GM11168 (cell line): ENCODE measurements around the gene ATP2A3.

Experiments
- in situ Hi-C: fragments of 300-500 bp; cut with MboI; formaldehyde crosslinking; loops from one replicate; pipeline ENCODE4 v1.12.0; 2022; ENCODE audit warnings: low sequenced_read_pairs; ENCODE audit not compliant: unreplicated experiment

Gene ATP2A3

DNA sequence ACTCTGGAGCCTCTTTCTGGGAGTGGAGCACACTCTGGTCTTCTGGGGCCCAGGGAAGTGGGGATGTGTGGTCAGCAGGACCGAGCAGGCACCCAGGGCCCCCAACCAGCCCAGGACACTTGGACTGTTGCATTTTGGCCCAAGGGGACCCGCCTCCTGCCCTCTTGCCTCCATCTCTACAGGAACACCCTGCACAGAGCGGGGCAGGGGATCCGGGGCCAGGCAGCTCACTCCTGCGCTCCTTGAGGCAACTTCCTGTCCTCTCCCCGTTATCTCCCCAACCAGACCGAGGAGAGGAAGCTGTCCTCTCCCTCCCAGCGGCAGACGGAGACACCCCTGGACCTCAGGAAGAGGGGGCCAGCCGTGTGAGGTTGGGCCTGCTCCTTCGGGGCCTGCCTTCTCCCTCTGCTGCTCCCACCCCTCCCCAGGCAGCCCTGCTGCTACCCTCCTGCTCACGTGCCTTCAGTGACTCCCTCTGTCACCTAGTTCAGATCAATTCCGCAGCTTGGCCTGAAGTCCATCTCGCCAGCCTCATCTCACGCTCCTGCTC lies 10.0 kb upstream of the ATP2A3 start:
- in situ Hi-C loops: no loop called here

DNA sequence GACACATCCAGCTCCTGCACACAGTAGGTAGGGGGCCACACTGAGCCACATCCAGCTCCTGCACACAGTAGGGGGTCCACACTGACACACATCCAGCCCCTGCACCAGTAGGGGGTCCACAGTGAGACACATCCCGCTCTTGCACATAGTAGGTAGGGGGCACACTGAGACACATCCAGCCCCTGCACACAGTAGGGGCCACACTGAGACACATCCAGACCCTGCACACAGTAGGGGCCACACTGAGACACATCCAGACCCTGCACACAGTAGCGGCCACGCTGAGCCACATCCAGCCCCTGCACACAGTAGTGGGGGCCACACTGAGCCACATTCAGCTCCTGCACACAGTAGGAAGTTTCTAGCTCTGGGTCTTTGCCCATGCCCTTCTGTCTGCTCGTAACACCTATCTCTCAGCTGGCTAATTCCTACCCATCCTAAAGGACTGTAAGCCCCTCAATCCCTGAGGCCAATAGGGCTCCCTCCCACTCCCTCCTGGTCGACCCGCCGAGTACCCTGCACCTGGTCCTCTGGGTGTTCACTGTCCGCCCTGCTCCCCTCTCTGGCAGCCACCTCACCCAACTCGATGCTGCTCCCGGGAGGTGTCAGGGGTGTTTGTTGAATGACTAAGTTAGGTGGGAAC lies 9.4 kb upstream of the ATP2A3 start:
- in situ Hi-C loops: no loop called here

DNA sequence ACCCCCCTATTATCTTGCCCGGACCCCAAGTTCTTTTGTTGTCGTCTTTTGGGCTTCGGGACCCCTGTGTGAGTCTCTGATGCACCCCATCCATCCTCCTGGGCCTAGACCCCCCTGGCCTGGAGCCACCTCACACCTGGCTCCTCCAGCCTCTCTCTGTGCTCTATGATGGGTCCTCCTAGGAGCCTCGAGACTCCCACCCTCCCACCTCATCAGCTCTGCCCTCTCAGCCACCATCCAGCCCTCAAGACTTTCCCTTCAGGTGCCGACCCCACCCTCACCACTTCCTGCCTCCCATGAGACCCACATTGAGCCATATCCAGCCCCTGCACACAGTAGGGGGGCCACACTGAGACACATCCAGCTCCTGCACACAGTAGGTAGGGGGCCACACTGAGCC lies 8.7 kb upstream of the ATP2A3 start:
- in situ Hi-C loops: no loop called here

DNA sequence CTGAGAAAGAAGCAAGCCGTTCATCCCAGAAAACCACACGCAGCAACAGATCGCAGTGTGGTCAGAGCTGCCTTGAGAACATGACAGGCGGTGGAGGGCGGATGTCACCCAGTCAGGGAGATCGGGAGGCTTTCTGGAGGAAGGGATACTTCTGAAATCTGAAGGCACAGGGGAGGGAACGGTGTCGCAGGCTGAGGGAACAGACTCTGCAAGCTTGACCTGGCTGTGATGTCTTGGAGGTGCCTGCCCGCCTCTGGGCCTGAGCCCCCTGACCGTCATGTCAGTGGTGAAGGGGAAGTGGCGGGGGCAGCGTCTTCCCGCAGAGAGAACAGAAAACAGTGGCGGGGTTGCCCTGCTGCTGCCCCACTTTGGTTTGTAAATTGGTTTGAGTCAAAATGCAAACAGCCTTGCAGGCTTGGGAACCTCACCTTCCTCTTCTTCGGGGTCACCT lies 8.1 kb upstream of the ATP2A3 start:
- in situ Hi-C loops: no loop called here

DNA sequence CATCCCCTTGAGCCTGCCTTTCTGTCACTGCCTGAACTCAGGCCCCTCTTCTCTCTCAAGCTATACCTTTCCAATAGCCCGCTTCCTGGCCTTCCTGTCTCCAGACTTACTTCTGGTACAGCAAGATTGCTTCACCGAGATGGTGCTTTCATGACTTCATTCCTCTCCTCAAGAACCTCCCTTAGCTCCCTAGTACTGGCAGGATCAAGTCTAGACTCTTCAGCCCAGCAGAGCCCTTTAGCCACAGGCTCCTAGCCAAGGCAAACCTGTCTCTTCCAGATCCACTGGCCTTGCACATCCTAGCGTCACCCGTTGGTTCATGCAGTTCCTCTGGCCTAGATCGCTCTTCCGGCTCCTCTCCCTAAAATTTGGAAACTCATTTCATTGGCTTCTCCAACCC lies 6.4 kb upstream of the ATP2A3 start:
- in situ Hi-C loops: no loop called here

DNA sequence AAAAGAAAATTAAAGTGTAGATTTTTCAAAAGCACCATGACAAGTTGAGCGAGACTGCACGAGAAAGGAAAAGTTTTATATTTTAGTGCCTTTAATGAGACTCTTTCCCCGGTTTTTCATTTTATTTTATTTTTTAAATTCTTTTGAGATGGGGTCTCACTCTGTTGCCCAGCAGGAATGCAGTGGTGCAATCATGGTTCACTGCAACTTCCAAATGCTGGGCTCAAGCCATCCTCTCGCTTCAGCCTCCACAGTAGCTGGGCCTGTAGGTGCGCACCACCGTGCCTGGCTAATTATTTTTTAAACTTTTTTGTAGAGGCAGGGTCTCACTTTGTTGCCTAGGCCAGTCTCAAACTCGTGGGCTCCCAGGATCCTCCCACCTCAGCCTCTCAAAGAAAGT lies 5.7 kb upstream of the ATP2A3 start:
- in situ Hi-C loops: no loop called here

DNA sequence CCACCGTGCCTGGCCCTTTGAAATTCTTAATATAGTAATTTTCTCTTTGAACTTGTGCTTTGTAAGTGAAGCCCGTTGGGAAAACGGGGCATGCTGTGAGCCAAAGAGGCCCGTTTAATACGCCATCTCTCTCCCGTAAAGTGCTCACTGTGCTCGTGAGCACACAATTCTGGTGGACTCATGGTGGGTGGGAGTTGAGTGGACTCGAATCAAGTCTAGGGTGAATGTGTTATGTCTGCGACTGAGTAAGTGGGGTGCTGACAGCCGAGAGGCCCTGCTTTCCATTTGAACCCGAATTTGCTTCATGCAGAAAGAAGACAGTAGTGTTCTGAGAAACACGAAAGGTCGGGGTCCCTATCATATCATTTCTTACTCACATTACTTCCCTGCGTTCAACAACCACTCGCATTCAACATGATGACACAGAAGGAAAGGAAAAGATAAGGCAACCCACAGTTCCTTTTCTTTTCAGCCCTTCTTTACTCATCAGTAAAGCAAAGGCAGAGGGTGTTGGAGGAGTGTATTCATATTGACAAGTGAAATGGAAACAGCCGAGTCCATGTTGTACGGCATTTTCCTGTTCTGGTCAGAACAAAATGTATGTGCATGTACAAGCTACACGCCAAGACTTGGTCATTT lies 4.8 kb upstream of the ATP2A3 start:
- in situ Hi-C loops: no loop called here

DNA sequence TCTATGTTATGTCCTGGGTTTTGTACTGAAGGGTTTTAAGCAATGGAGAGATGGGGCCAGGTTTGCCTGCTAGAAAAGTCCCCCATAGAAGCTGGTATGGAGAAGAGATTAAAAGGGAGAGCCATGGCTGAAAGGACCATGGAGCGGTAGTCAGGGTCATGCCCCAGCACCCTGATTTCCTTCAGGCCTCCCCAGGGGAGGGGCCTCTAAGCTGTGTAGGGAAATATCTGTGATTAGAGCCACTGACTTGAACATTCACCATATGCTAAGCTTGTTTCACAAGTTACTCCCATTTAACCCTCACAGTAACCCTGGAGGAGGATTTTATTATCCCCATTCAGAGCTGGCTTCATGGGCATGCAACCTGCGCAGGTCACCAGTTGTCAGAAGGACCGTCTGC lies 3.8 kb upstream of the ATP2A3 start:
- in situ Hi-C loops: no loop called here

DNA sequence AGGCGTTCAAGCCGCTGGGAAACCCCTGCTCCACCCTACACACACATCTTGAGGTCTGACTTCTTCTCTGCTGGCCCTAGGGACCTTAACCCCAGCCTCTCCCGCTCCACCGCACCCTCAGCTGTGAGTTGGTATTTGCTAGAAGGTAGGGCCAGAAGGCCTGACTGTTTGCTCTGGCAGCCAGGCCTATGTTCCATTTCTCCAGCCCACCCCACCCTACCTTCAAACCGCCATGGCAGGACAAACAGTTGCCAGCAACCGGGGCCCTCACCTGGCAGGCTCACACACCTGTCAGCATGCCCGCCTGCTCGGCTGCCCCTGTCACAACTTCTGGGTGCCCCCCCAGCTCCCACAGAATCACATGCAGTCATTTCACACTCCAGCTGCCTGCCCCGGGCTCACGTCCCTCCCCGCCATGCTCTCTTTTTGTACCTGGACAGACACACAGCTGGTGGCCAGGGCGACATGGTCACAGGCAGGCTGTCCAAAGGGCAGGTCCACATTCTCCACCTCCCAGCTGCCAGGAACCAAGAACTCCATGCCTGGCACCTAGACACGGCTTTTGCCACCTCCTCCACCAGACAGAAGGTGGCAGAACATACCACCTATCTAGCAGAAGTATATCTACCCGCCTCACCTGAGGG lies 2.6 kb upstream of the ATP2A3 start:
- in situ Hi-C loops: no loop called here

DNA sequence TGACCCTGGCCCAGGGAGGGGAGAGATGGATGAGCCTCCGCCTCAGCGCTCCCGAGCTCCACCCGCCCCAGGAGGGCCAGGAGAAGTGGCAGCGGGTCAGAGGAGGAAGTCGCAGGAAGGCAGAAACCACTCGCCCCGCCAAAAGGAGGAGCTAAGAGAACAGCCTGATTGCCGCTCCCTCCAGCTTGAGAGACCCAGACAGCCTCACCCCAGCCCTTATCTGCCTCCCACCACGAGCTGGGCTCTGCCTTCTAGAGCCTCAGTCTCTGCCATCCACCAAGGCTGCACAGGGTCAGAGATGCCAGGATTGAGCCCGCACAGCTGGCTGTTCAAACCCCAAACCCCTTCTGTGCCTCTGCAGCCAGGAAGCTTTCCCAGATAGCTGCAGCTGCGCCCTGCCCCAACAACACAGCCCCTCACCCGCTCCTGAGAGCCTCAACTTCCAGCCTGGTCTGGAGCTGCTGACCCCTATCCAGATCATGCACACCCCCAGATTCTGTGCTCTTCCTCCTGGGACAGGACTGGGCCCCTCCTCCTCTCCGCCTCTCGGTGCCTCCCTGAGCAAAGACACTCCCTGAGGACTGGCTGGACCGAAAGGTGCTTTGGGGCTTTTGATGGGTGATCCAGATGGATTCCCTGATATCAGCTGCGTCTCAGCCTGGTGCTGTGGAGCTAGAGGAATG lies 1.0 kb upstream of the ATP2A3 start:
- in situ Hi-C loops: no loop called here

DNA sequence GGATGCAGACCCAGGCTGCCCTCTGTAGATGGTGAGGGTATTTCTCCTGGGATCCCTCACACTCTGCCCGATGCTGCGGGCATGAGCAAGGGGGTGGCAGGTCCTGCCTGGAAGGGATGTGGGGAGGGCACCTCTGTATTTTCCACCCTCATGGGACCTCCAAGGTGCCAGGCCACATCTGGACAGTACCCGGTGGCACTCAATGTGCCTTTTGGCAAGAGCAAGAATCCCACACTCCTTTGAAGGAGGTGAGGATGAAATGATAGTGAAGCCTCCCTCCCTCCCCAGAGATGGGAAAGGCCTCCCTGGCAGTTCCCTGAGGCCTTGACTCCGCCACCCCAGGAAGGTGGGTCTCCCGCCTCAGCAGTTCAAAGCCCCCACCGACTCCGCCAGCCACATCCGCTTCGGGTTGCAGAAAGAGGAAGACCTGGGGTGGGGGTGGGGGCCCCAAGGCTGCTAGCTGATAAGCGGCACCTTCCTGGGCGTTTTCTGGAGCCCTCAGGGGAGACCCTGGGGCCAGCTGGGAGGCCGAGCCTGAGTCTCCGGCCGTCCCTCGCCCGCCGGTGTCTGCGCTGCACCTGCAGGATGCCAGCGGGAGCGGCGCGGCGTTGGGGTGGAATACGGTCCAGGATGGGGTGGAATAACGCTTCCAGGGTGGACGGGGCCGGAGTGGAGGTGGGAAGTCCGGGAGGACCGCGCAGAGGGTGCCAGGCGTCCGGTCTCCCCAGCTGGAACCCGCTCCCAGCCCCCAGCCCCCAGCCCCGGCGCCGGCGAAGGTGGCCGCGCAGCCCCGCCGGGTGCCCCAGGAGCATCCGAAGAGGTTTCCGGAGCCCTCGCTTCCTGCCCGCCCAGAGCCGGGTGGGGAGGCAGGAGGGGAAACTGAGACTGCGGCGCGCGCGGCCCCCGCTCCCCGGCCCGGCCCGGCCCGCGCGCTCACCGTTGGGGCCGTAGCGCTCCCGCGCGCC lies 718 bp downstream of the ATP2A3 start:
- in situ Hi-C loops: no loop called here

DNA sequence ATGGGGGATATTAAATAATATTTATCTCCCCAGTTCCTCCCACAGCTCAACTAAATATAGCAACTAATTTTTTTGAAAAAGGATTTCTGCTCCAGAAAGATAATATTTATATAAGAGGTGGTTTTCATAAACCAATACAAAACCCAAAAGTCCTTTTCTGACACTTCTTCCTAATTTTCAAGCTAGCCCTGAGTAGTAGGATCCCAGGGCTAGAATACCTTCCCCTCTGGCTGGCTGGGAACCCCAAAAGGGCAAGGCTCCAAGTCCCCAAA lies 1.3 kb downstream of the ATP2A3 start:
- in situ Hi-C loops: no loop called here

DNA sequence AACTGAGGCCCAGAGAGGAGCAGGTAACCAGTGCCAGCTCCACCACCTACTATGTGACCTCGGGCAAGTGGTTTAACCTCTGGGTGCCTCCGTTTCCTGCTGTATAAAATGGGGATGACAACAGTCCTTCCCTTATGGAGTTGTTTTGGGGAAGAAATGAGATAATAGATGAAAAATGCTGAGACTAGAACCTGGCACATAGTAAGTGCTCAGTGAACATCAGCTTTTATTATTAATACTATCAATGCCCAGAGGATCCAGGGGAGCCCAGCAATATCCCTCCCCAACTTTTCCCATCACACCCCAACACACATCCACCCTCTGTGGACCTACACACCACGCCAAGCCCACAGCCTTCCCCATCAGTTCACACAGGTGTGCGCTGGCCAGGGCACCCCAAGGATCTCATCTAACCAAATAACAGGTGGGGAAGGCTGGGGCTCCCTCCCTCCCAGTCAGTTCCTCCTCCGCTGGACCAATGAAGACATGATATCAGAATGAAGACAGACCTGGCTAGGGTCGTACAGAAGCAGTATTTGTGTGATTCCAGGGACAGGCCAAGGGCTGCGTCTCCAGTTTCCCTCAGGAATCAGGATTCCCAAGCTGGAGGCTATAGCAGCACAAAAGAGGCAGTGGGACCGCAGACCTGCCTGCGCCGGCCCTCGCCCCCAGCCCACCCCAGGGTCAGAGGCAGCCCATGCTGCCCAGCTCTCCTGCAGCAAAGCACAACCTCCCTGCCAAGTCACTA lies 1.8 kb downstream of the ATP2A3 start:
- in situ Hi-C loops: no loop called here

DNA sequence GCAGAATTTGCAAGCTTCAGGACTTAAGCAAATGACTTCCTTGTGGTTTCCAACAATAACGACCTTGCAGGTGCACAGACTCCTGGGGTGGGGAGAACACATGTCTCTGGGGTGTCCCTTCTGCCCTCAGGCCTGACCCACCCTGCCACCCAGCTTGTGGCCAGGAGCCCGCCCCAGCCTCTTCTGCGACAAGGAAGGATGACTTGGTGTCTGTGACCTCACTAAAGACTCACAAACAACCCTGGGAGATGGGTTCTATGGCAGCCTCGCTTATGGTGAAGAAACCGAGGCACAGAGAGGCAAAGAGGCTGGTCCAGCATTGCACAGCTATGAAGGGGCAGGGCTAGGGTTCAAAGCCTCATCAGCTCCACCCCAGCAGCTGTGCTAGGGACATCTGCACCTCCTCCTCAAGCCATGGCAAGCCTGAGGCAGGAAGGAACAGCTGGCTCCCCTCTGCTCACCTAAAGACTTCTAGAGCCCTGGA lies 2.6 kb downstream of the ATP2A3 start:
- in situ Hi-C loops: no loop called here

DNA sequence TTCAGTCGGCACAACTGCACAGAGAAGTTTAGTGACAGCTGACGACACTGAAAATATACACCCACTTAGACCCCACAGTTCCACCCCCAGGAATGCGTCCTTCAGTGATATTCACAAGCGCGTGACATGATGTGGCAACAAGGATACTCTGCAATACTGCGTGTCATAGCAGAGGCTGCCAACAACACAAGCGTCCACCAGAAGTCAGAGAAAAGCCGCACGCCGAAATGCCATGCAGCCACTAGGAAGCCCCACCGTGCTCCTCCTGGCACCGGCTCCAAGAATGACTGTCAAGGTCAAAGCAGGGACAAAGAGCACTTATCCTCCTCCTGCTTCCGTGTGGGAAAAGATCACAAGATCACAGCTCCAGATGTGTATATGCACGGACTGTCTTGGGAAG lies 3.5 kb downstream of the ATP2A3 start:
- in situ Hi-C loops: no loop called here

DNA sequence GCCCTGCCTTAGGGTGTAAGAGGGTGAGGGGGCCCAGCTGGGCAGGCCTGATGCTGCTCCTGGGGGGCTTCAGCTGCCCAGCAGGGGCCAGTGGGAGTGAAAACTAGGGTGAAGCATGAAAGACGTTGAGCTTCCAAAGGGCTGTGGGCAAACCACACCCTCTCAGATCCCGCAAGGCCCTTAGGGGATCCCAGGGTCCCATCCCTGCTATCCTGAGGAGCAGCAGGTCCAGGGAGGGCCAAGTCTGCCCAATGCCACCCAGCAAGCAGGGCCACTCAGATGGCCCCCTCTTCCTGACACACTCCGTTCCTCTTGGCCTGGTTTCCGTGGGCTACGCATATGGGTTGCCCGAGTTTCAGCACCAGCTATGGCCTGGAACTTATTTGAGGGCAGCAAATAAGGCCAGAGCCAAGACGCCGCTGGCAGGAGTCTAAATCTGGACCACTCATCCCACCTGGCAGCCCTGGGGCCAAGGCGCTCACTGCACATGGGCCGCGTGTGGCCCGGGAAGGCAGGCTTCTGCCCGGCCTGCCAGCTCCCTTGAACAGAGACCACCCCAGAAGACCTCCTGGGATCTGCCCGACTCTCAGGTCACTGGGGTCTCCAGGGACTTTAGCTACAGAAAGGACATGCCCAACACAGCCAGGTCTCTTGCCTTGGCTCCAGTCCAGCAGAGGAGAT lies 4.2 kb downstream of the ATP2A3 start:
- in situ Hi-C loops: no loop called here

DNA sequence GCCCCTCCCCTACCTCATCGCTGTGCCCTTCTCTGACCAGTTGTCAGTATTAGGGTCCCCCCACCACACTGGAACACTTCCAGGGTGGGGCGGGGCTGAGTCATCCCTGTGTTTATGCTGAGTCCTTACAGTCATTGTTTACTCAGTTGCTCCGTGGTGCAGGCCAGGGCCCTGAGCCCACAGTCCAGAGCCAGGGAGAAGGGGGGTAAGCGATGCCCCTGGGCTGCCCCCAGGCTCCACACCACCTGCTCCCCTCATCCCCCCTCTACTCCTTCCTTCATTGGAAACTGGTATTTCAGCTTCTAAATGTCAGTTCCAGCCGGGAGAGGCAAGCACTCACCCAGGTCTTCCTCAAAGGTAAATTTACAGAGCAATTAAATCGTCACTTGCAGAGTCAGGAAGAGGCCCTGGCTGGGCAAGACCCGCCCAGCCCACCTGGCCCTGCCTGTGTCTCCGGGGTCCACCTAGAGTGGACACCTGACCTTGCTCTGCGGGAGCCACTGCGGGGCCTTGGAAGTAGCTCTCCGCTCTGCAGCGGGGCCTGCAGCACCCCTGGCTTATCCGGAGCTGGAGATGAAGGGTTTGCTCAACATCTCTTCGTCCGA lies 4.8 kb downstream of the ATP2A3 start:
- in situ Hi-C loops: no loop called here
